Activated naive CD4-positive, alpha-beta T cell treated with anti-CD3 and anti-CD28 coated beads, Interleukin-2, amount 50 U/mL, for 72 hours (primary cell): Measurements from ENCODE around the gene EN2. TPM values are rescaled to one million over a fixed set of nuclear protein-coding genes. Genes with fewer than 3 reads are reported as not detected.
"Not testable (repeated sequence)": the region's sequence is repeated elsewhere in the genome, so short reads cannot be mapped to it uniquely, and the experiment has no call there.

Experiments used
- ATAC-seq, 2 donors: fragments of 150-1000 bp; cut with Tn5 transposase; 2 replicates each; pipeline ENCODE4 v1.10.0; 2021; ENCODE audit warnings: mild to moderate bottlenecking in 2 of 2, moderate library complexity in 2 of 2
- DNase-seq, 2 donors: peaks; one replicate each; pipeline ENCODE4 v3.0.0; 2021 to 2022; ENCODE audit warnings: low spot score in 2 of 2
- H3K27ac Mint-ChIP-seq, 2 donors: one replicate each; pipeline ENCODE4 v1.8.0; 2022; ENCODE audit warnings: mild to moderate bottlenecking in 2 of 2, mixed read lengths in 2 of 2
- H3K36me3 Mint-ChIP-seq, 2 donors: one replicate each; pipeline ENCODE4 v1.8.0; 2022; ENCODE audit warnings: mixed read lengths in 2 of 2
- H3K9me3 Mint-ChIP-seq, 2 donors: one replicate each; pipeline ENCODE4 v1.8.0; 2022; ENCODE audit warnings: mixed read lengths in 2 of 2
- total RNA-seq, 2 donors: library from RNA; stranded (reverse); gene quantifications; one replicate each; pipeline ENCODE4 v1.2.3, GENCODE V29; 2022

The EN2 gene
- total RNA-seq, 2 donors from 2014 or later: not detected

DNA sequence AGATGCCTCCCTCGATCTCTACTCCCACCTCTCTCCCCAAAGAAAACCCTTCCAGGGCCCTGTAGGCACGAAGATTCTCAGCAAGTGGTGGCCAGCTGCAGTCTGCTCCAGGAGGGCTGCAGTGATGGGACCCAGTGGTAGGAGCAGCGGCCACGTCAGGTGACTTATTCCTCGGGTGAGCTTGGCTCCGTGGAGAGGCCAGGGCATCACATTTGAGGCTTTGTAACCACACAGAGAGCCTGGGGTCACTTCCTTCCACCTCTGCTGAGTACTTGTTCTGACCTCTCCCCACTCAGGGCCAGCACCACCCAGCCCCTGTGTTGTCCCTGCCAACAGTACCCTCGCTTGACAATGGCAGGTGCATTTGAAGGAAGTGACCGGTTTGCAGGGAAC, 17.9 kb upstream of the EN2 start:
- H3K27ac Mint-ChIP-seq: no peak overlapping the region
- no peaks in the 10 kb centered on the region for H3K36me3 Mint-ChIP-seq
- ATAC-seq (no peak), DNase-seq (no peak)
- peaks cover 0 to 3% of the 10 kb centered on the region in 2 donors for H3K9me3 Mint-ChIP-seq

DNA sequence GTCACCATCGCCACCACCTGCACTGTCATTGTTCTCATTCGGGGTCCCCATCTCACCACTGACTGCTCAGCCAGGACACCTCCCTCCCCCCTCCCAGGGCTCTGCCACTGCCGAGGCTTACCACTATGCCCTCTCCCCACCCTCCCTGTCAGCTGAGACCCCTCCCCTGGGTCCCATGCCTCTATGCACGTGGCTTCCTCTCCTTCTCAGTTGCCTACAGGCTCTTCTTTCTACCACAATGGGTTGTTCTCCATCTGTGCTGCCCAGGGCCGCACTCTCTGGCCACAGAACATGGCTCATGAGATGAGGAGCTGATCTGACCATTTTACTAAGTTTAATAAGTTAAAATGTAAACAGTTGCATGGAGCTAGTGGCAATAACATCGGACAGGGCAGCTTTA, 16.1 kb upstream of the EN2 start:
- Mint-ChIP-seq H3K27ac (no peak overlapping the region), H3K36me3 (no peaks in the 10 kb centered on the region), H3K9me3 (no peaks in the 10 kb centered on the region)
- ATAC-seq (no peak), DNase-seq (no peak)

DNA sequence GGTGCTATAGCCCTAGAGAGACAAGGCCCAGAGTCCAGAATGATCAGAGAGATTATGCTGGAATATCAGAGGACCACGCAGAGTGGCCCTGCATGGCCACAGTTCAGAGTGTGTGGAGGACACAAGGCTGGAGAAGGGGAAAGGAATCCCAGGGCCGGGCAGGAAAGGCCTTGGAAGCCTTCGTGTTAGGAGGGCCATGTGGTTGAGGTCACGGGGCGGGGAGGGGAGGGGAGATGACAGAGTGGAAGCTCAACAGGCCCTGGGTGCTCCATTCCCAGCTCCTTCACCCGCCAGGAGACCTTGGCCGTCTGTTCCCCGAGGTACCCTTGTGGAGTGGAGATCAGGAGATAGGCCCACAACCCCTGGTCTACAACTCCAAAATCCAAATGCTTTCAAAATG, 13.2 kb upstream of the EN2 start:
- H3K27ac Mint-ChIP-seq: no peak overlapping the region
- peaks cover 0 to 5% of the 10 kb centered on the region in 2 donors for H3K36me3 Mint-ChIP-seq
- ATAC-seq (no peak), DNase-seq (no peak)
- H3K9me3 Mint-ChIP-seq: no peaks in the 10 kb centered on the region

DNA sequence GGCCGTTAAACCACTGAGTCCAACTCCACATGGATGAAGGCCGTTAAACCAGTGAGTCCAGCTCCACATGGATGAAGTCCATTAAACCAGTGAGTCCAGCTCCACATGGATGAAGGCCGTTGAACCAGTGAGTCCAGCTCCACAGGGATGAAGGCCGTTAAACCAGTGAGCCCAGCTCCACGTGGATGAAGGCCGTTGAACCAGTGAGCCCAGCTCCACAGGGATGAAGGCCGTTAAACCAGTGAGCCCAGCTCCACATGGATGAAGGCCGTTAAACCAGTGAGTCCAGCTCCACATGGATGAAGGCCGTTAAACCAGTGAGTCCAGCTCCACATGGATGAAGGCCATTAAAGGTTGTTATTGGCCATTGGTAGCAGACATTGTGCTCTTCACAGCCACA, 12.3 kb upstream of the EN2 start:
- not testable (repeated sequence) for H3K27ac Mint-ChIP-seq, H3K9me3 Mint-ChIP-seq, ATAC-seq, DNase-seq, H3K36me3 Mint-ChIP-seq

DNA sequence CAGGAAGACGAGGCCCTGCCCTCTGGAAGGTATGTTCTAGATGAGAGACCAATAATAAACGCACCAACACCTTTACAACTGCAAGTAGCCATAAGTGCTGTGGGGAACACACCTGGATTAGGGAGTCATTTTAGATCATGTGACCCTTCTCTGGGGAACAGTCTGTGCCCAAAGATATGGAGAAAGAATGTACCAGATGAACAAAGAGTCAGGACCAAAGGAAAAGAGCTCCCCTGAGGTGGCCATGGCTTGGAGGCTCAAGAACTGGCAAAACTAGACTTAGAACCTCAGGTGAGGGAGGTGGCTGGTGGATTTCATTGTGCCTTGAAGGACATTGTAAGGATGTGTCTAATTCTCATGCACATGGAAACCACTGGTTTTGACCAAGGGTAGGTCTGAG, 10.3 kb upstream of the EN2 start:
- no peaks in the 10 kb centered on the region for H3K9me3 Mint-ChIP-seq

DNA sequence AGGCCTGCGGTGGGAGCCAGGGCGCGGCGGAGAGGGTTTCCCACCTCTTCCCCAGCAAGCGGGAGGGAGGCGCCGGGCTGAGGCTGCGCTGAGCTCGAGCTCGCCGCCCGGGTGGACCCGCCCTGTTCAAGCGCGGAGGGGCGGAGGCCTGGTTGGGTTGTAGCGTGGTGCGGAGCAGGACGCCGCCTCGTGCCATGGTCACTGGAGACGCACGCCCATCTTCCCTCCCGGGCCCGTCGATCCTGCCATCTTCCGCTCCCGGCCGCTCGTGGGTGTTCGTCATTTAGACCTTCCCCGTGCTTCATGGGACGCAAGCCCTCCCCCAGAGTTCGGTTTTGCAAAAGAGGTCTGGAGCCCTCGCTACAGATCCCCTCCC, 9.3 kb upstream of the EN2 start:
- Mint-ChIP-seq H3K36me3 (peaks cover 0 to 13% of the 10 kb centered on the region in 2 donors), H3K9me3 (no peaks in the 10 kb centered on the region), H3K27ac (no peak overlapping the region)
- no peak for ATAC-seq
- DNase-seq: peak in 1 of 2 donors; percentile 9

More for the DNA sequence above, 10.3 kb upstream of the EN2 start:
- no peak overlapping the region for H3K27ac Mint-ChIP-seq
- ATAC-seq: no peak
- H3K36me3 Mint-ChIP-seq: peaks cover 0 to 13% of the 10 kb centered on the region in 2 donors
- no peak for DNase-seq

DNA sequence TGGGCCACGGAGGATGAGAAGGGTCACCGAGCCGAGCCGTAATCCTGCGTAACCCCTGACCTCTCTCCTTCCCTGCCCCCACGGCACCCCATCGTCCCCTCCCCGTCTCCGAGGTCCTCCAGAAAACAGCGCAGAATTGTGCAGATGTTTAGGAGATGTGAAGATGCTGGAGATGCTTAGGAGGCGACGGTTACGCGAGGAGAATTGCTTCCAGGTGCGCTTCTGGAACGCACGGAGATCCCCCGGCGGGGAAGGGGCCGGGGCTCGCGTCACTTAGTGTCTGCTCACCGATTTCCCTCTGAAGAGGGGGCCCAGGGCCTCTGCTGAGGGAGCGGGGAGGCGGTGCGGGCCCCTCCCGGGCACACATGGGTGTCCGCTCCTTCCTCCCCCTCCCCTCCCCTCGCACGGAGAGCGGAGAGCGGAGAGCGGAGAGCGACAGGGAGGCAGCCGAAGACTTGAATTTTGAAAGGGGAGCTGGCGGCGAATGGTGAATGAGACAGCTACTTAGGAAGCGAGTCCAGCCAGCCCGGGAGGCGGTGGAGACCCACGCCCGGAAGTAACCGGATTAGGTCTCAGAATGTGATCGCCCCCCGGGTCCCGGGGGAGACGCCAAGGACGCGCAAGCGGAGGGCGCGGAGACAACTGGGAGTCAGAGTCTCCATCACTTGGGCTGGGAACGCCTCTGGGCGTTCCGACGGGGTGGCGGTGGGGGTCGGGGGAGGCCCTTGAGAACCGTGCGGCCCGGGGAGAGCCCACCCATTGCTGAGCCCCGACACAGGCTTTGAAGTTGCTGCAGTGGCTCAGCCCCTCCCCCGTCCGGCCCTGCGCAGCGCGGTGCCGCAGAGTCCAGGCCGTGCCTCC, 8.7 kb upstream of the EN2 start:
- H3K9me3 Mint-ChIP-seq: no peaks in the 10 kb centered on the region
- peak in 1 of 2 donors; percentile 14 for DNase-seq
- no peak overlapping the region for H3K27ac Mint-ChIP-seq
- H3K36me3 Mint-ChIP-seq: peaks cover 0 to 13% of the 10 kb centered on the region in 2 donors
- ATAC-seq: no peak

DNA sequence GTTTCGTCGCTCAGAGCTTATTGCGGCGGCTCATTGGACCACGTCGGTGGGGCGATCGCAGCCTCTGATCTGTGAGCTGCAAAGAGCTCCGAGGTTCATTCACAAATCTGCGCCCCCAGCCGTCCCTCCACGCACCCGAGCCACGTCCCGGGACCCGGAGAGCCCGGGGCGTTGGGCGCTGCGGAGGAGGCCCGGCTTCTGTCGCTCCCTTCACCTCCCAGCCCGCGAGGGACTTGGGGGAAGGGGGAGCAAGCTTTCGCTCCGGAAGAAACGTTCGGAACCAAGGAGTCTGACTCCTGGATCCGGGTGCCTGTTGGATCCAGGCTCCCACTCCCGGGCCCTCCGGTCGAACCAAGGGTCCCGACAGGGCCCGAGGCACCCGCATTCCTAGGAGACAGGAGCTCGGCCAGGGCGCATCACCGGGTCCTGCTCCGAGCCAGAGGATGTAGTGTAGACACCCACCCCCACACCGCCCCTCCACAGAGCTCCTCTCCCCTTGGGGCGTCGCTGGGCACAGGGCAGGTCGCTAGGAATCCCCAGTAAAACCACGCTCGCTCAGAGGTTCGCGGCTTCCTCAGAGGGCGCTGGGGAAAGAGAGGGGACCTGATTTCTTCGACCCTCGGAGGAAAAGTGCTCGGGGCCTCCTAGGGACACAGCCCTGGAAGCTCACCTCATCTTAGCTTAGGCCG, 7.9 kb upstream of the EN2 start:
- H3K36me3 Mint-ChIP-seq: peaks cover 0 to 13% of the 10 kb centered on the region in 2 donors
- peak overlapping the region in 1 of 2 donors; percentile 65 for H3K27ac Mint-ChIP-seq
- H3K9me3 Mint-ChIP-seq: no peaks in the 10 kb centered on the region
- peak in 1 of 2 donors; percentile 8 for DNase-seq
- ATAC-seq: no peak

DNA sequence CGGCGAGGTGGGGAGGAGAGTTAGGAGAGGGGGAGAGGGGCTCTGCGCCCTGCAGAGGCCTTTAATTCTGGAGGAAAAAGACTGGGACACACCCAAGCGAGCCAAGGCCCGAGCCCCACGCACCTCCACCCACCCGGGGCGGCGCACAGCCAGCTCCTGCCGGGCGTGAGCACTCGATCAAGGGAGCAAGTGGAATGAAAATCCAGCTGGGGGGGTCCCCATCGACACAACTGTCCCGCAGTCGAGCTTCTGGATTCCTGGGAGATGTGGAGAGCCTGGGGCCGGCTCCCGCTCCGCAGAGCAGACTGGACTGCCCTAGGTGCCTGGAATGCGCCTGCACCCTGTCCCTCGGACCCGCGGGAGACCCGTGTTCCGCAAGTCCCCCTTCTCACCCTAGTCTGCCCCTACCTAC, 7.4 kb upstream of the EN2 start:
- peak overlapping the region in 1 of 2 donors; percentile 65 for H3K27ac Mint-ChIP-seq
- no peaks in the 10 kb centered on the region for H3K9me3 Mint-ChIP-seq
- H3K36me3 Mint-ChIP-seq: peaks cover 0 to 13% of the 10 kb centered on the region in 2 donors
- ATAC-seq (no peak), DNase-seq (no peak)

DNA sequence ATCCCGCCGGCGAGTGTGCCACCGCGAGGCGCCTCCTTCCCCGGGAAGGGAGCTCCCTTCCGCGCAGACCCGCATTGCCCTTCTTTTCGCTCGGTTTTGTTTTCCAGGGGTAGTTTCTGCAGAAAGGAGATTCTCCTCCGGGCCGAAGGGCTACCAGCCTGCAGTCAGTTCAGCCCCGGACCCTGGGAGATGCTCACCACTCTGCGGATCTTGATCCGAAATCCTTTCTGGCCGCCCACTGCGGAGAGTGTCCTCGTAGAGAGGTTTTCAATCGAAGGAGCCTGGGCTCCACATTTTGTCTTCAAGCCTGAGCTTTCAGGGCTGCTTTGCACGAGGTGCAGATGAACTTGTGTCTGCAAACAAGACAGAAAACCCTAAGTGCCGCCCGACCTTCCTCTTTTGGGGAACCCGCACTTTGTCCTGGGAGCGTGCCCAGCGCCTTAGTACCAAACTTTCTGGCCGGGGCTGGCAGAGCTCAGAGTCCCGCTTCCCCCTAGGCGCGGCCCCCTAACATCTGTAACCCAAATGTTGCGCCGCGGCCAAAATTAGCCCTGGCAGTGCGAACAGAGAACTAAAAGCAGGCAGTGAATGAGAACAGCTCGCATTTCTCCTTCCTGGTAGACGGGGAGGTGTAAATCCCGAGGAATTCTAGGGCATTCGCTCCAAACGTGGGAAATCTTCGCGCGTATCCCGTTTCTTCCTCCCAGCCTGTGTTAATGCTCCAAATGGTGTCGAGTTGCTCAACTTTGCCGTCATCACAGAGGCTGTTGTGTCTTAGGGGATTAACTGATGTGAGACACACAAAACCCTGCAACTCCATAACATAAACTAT, 6.7 kb upstream of the EN2 start:
- Mint-ChIP-seq H3K27ac (peak overlapping the region in 1 of 2 donors; percentile 68), H3K36me3 (peaks cover 0 to 15% of the 10 kb centered on the region in 2 donors), H3K9me3 (no peaks in the 10 kb centered on the region)
- peak in 1 of 2 donors; percentile 10 for DNase-seq
- no peak for ATAC-seq

DNA sequence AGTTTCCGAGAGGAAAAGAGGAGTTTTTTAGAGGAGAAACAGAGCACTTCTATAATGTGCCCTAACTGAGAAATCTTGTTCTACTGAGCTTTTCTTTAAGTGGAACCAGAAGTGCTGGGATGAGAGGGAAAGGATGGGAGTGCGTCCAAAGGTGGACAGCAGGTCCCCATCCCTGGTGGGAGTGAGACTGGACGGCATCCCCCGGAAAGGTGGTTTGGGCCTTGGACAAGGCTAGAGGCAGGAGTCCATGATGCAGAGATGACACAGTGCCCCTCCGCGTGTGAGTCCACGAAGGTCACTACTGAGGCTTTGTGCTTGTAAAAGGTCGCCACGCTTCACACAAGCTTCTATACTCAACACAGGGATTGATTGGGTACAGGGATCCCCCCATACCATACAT, 6.1 kb upstream of the EN2 start:
- DNase-seq (no peak), ATAC-seq (no peak)
- H3K9me3 Mint-ChIP-seq: no peaks in the 10 kb centered on the region
- H3K27ac Mint-ChIP-seq: no peak overlapping the region
- peaks cover 0 to 18% of the 10 kb centered on the region in 2 donors for H3K36me3 Mint-ChIP-seq

DNA sequence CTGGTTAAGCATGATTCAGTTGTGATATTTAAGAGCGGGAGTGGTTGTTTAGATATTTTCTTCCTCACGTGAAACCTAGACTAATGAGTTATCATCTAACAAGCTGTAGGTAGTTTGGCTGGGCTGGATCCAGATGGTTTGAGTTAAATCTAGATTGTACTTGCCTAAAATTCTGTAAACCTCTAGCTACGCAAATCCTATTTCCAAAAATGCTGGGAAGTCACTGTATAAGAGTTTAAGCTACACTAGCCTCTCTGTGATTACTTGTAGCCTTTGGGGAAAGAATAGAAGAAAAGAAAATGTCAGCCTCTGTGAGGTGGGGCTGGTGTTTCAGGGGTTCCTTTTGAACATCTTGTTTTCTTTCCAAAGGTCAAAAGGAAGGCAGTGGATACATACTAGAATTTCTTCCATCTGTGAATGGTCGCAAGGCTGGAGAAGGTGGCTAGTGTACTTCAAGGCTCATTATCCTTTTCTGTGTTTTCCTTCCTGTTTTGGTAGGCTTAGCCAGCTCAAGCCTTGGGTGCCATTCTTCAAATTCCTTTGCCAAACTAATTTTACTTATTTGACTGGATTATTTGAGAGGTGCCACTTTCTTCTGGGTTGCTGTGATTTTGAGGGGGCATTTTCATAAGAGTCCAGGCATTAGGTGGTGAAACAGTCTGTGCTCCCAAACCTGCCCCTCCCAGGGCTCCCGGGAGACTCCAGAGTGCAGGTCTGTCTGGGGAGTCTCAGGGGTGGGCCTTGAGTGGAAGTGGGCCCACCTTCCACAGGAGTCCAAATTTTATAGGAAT, 5.2 kb upstream of the EN2 start:
- H3K36me3 Mint-ChIP-seq: peaks cover 0 to 16% of the 10 kb centered on the region in 2 donors
- no peak overlapping the region for H3K27ac Mint-ChIP-seq
- DNase-seq (no peak), ATAC-seq (no peak)
- H3K9me3 Mint-ChIP-seq: no peaks in the 10 kb centered on the region

DNA sequence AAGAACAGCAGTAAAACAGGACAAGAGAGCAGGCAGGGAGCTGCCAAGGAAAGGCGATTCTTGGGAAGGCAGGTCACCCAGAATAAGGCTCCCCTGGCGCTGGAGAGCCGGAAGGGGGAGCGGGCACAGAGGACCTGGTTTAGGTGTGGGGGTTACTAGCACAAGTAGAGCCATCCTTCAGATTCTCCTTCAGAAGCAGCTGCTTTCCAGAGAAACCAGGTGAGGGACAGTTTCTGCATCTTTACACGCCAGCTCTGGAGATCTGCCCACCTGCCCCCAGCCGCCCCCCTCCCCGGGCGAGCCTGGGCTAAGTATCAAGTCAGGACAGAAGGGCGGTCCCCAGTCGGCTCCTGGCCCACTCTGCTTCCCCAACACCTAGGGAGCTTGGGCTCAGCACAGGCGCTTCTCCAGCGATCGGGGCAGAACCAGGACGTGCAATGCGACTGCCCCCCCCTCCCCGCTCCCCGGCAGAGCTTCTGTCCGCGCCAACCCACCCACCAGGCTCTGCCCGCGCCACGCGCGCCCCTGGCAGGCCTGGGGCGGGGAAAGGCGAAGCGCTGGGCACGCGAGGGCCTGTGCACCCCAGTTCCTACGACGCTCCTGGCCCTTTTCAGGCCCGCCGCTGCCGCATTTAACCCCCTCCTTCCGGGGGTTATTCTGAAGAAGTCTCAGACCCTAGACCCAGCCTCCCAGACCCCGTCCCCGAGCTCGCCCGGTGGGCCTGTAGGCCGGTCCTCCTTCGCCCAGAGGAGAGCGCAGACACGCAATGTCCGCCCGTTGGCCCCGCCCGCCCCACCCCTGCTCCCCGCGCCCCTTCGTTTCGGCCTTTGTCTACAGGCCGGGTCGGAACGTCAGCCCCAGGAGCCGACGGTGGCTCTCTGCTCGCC, 4.4 kb upstream of the EN2 start:
- Mint-ChIP-seq H3K27ac (no peak overlapping the region), H3K9me3 (no peaks in the 10 kb centered on the region), H3K36me3 (peaks cover 0 to 13% of the 10 kb centered on the region in 2 donors)
- ATAC-seq (no peak), DNase-seq (no peak)

DNA sequence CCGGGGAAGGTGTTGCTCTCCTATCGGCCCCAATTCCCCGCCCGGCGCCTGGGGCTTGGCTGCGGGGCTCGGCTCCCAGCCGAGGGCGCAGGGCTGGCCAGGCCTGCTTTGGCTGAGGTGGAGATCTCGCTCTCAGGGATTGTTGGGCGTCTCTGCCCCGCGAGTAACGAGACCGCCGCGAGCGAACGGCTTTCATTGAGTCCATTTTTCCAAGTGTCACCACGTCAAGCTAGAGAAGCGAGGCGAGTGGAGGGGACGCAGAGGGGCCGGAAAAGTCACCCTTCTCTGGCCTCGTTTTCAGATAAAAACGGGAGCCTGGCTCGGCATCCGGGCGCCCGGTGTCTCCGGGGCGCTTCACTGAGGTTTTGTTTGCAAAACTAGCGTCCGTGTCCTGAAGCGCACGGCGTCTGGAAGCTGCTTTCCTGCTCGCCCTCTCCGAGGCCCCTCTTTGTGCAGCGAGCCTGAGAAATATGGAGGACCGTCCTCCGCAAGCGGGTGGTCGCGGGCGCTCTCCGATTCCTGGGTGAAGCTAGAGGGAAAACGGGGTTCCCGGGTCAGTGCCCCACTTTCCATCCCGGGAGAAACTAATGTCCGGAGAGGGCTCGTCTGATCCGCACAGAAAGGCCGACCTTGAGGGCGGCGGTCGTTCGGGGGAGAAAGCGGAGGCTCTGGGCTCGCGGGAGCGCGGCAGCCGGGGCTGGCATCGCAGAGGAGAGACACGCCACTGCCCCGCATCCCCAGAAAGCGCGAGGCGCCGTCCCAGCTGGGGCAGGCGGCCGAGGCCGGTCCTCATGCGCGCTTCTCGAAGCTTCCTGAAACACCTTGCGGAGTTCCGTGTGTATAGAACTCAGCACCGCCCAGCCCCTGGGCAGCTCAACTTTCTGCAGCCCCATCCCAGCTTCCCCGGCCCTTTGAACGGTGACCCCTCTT, 3.5 kb upstream of the EN2 start:
- no peak for DNase-seq
- ATAC-seq: no peak
- Mint-ChIP-seq H3K36me3 (peaks cover 0 to 16% of the 10 kb centered on the region in 2 donors), H3K27ac (peak overlapping the region in 1 of 2 donors; percentile 22), H3K9me3 (no peaks in the 10 kb centered on the region)
